ENCODE data around the gene GCN1.

DNA sequence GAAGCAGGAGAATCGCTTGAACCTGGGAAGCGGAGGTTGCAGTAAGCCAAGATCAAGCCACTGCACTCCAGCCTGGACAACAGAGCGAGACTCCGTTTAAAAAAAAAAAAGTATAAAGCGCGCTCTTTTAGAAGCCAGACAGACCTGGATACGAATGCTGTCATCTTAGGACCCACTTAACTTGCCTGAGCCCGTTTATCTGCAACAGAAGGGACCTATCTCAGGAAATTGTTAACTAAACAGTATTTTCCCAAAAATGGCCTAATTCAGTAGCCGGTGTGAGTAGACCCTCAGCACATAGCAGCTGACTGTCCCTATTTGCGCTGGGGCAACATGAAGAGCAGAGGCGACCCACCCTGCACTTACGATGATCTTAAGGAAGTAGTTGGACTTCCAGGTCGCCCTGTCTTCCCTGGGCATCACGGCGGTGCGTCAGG, 5.9 kb upstream of the GCN1 start:
- TF ChIP-seq NFIC (IDR thresholded peaks at IDR 0.05; ENCODE audit: low read depth, low read length) = no peak
- TF ChIP-seq JUND (IDR thresholded peaks at IDR 0.05; ENCODE audit: low read depth, low read length) = no peak
